SK-N-SH (cell line): ENCODE results near the gene CTRB1. TPM values are rescaled to one million over a fixed set of nuclear protein-coding genes. Genes with fewer than 3 reads are reported as not detected.

Experiments
- CTCF ChIA-PET: fragments of 300-600, 350-600 bp; formaldehyde crosslinking; extraction: SDS; loops from one replicate; lab custom pipeline; 2021; lab: Yijun Ruan, JAX
- POLR2A ChIA-PET: fragments of 350-600 bp; sonication (Branson Sonifier 250); formaldehyde crosslinking; extraction: SDS; loops from one replicate; lab custom pipeline; 2020; ENCODE audit warnings: antibody characterized with exemption, inconsistent platforms; lab: Yijun Ruan, JAX
- DNase-seq: peaks from one replicate; pipeline ENCODE4 v3.0.0; 2012
- H2AFZ ChIP-seq: fragments of 200-600 bp; sonication (generic); 2 replicates; pipeline ENCODE4 v1.8.1; 2016; ENCODE audit warnings: antibody characterized with exemption, mild to moderate bottlenecking, low read depth
- H3F3A ChIP-seq: fragments of 200-600 bp; sonication (generic); replicated peaks from 2 replicates; pipeline ENCODE3; 2016; ENCODE audit warnings: antibody characterized with exemption, mild to moderate bottlenecking; ENCODE audit not compliant: insufficient read depth
- H3K27ac ChIP-seq, 2 experiments: fragments of 200-500 bp in 1 of 2; fragments of 200-600 bp in 1 of 2; sonication (Bioruptor generic) in 1 of 2; sonication (generic), shearing (Covaris generic) in 1 of 2; 2 replicates each; pipeline versions ENCODE4 v1.5.1 to v1.6.1; 2014 to 2016; ENCODE audit warnings: low read depth in 2 of 2, inconsistent platforms in 1 of 2, low read length in 1 of 2, mild to moderate bottlenecking in 1 of 2, mixed read lengths in 1 of 2
- H3K27me3 ChIP-seq: fragments of 200-600 bp; sonication (generic), shearing (Covaris generic); 2 replicates; pipeline ENCODE4 v1.6.1; 2016; ENCODE audit warnings: mixed run types; ENCODE audit not compliant: insufficient read depth
- H3K36me3 ChIP-seq, 2 experiments: fragments of 200-500 bp in 1 of 2; fragments of 200-600 bp in 1 of 2; sonication (Bioruptor generic) in 1 of 2; sonication (generic) in 1 of 2; replicated peaks in 1 of 2; 2 replicates each; pipeline versions ENCODE3 to v1.5.1; 2014 to 2016; ENCODE audit warnings: low read length in 1 of 2, mild to moderate bottlenecking in 1 of 2; ENCODE audit not compliant: insufficient read depth in 2 of 2, control insufficient read depth in 1 of 2
- H3K4me1 ChIP-seq, 2 experiments: fragments of 200-500 bp in 1 of 2; fragments of 200-600 bp in 1 of 2; sonication (Bioruptor generic) in 1 of 2; sonication (generic), shearing (Covaris generic) in 1 of 2; 2 replicates each; pipeline versions ENCODE4 v1.5.1 to v1.6.1; 2014 to 2016; ENCODE audit warnings: low read depth in 1 of 2, low read length in 1 of 2, mixed run types in 1 of 2; ENCODE audit not compliant: insufficient read depth in 2 of 2, control insufficient read depth in 1 of 2
- H3K4me2 ChIP-seq: fragments of 200-600 bp; sonication (generic), shearing (Covaris generic); 2 replicates; pipeline ENCODE4 v1.6.1; 2017; ENCODE audit warnings: mixed run types
- H3K4me3 ChIP-seq, 2 experiments: fragments of 200-500 bp in 1 of 2; fragments of 200-600 bp in 1 of 2; sonication (Bioruptor generic) in 1 of 2; sonication (generic), shearing (Covaris generic) in 1 of 2; 2 replicates each; pipeline versions ENCODE4 v1.5.1 to v1.8.1; 2014 to 2016; ENCODE audit warnings: low read depth in 2 of 2, inconsistent platforms in 1 of 2, low read length in 1 of 2, mild to moderate bottlenecking in 1 of 2, mixed read lengths in 1 of 2, moderate library complexity in 1 of 2
- H3K79me2 ChIP-seq: fragments of 200-600 bp; sonication (generic); 2 replicates; pipeline ENCODE4 v1.8.1; 2017; ENCODE audit warnings: mild to moderate bottlenecking; ENCODE audit not compliant: insufficient read depth
- H3K9ac ChIP-seq: fragments of 200-600 bp; sonication (generic); 2 replicates; pipeline ENCODE4 v1.6.1; 2017; ENCODE audit warnings: mixed run types
- H3K9me2 ChIP-seq: fragments of 200-600 bp; sonication (generic); 2 replicates; pipeline ENCODE4 v1.6.1; 2017; ENCODE audit warnings: mixed run types
- H3K9me3 ChIP-seq: fragments of 200-600 bp; sonication (generic); 2 replicates; pipeline ENCODE4 v1.6.1; 2017; ENCODE audit warnings: mixed run types, mild to moderate bottlenecking, moderate library complexity
- H4K20me1 ChIP-seq: fragments of 200-600 bp; sonication (generic); 2 replicates; pipeline ENCODE4 v1.6.1; 2017; ENCODE audit warnings: mild to moderate bottlenecking, mixed run types; ENCODE audit not compliant: insufficient read depth
- CHD2 ChIP-seq: fragments of 150-350 bp; IDR thresholded peaks from 2 replicates; pipeline ENCODE4 v1.6.1; 2018; ENCODE audit warnings: low read length; ENCODE audit not compliant: partially characterized antibody
- CTCF ChIP-seq: fragments of 200-600 bp; sonication (generic); IDR thresholded peaks from 2 replicates; pipeline ENCODE4 v1.6.1; 2017; ENCODE audit warnings: antibody characterized with exemption, mild to moderate bottlenecking, moderate library complexity
- ELF1 ChIP-seq: IDR thresholded peaks from 2 replicates; pipeline ENCODE4 v1.4.0; 2012
- EZH2phosphoT487 ChIP-seq: fragments of 200-600 bp; sonication (generic); IDR thresholded peaks from 2 replicates; pipeline ENCODE4 v1.6.1; 2017; ENCODE audit warnings: low read depth, mixed run types, mild to moderate bottlenecking, antibody characterized with exemption, moderate library complexity, borderline replicate concordance
- GABPA ChIP-seq: IDR thresholded peaks from 2 replicates; pipeline ENCODE4 v1.4.0; 2012; ENCODE audit warnings: low read depth, mild to moderate bottlenecking
- MAX ChIP-seq: IDR thresholded peaks from 2 replicates; pipeline ENCODE4 v1.4.0; 2012; ENCODE audit warnings: low read depth
- MXI1 ChIP-seq: IDR thresholded peaks from 2 replicates; pipeline ENCODE4 v1.6.1; 2012; ENCODE audit warnings: mild to moderate bottlenecking, low read depth, low read length, improper control_type of control experiment
- NRF1 ChIP-seq: IDR thresholded peaks from 2 replicates; pipeline ENCODE4 v1.6.1; 2012; ENCODE audit warnings: low read depth, mild to moderate bottlenecking, low read length
- POLR2AphosphoS5 ChIP-seq: IDR thresholded peaks from 2 replicates; pipeline ENCODE4 v1.6.1; 2012; ENCODE audit warnings: low read depth, low read length
- RAD21 ChIP-seq: IDR thresholded peaks from 2 replicates; pipeline ENCODE4 v1.6.1; 2012; ENCODE audit warnings: mild to moderate bottlenecking, low read length
- RFX5 ChIP-seq: IDR thresholded peaks from 2 replicates; pipeline ENCODE4 v1.6.1; 2012; ENCODE audit warnings: mild to moderate bottlenecking, improper control_type of control experiment, low read length
- RXRA ChIP-seq: IDR thresholded peaks from 2 replicates; pipeline ENCODE4 v1.4.0; 2012; ENCODE audit warnings: low read depth, mild to moderate bottlenecking, borderline replicate concordance
- WGBS: methylation state at CpG from one replicate; pipeline ENCODE4 v1.1.6; 2017; ENCODE audit warnings: low lambda C conversion rate; 5-methylcytosine and 5-hydroxymethylcytosine counted together
- polyA plus RNA-seq, 3 experiments: library from polyadenylated mRNA; depleted of rRNA; stranded (reverse); fragments of >200 nt; gene quantifications; 2 replicates each; pipeline ENCODE4 v1.2.3, GENCODE V29; 2012
- TF ChIP-seq, protein P1 (sequence below): fragments of 150-350 bp; IDR thresholded peaks from 2 replicates; pipeline ENCODE4 v1.6.1; 2017; ENCODE audit warnings: antibody characterized with exemption, low read length, low read depth, borderline replicate concordance

The CTRB1 gene
- polyA plus RNA-seq, 1 of the 3 experiments (the other 2 are of a cell fraction) = not detected

- Histone ChIP-seq H3K9ac (no peak overlapping the region), H3K27me3 (no peaks in the 10 kb centered on the region), H3K27ac (no peak overlapping the region), H3K36me3 (peaks cover 28 to 30% of the 10 kb centered on the region in 2 experiments), H4K20me1 (peaks cover 43% of the 10 kb centered on the region), H2AFZ (no peak overlapping the region), H3K4me2 (no peak overlapping the region), H3K4me1 (peaks cover 0 to 2% of the 10 kb centered on the region in 2 experiments; a peak in 1 of 4 replicates), H3K4me3 (no peak overlapping the region), H3K9me2 (no peaks in the 10 kb centered on the region), H3F3A (peaks cover 25% of the 10 kb centered on the region), H3K9me3 (no peaks in the 10 kb centered on the region), H3K79me2 (peaks cover 17% of the 10 kb centered on the region; the same call in 1 of the 2 replicates)
- DNase-seq = no peak
- TF ChIP-seq RFX5 = no peak
- no peak for TF ChIP-seq RXRA
- TF ChIP-seq ELF1 = no peak
- TF ChIP-seq, protein P1, sequence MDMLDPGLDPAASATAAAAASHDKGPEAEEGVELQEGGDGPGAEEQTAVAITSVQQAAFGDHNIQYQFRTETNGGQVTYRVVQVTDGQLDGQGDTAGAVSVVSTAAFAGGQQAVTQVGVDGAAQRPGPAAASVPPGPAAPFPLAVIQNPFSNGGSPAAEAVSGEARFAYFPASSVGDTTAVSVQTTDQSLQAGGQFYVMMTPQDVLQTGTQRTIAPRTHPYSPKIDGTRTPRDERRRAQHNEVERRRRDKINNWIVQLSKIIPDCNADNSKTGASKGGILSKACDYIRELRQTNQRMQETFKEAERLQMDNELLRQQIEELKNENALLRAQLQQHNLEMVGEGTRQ = no peak
- no peak for TF ChIP-seq NRF1
- CTCF ChIA-PET = interaction anchor here (0.7 to 3.8 kb wide), 3 partner anchors 26 to 187 kb away, joined by 3 to 18 read pairs (median 3); no protein-coding TSS in a partner anchor
- 66% methylated on average over 24 of the region's 26 CpGs for WGBS
- POLR2A ChIA-PET = no interaction called here
These were observed 7.1 kb downstream of the CTRB1 start for GRCh38 chr16:75225678-75226515.

GRCh38 chr16:75226550-75227360 is 8.0 kb downstream of the CTRB1 start:
- H3K36me3 ChIP-seq = peaks cover 35 to 36% of the 10 kb centered on the region in 2 experiments
- no peak overlapping the region for H3K27ac ChIP-seq
- H3K4me3 ChIP-seq = no peak overlapping the region
- TF ChIP-seq CTCF (0 out of 2 replicates have a peak, but pooled peaks have one; percentile 7), MAX (no peak), EZH2phosphoT487 (no peak), MXI1 (no peak), GABPA (no peak), POLR2AphosphoS5 (0 out of 2 replicates have a peak, but pooled peaks have one; percentile 8), CHD2 (no peak), RAD21 (no peak), RFX5 (no peak)
- 81% methylated on average over 11 of the region's 22 CpGs for WGBS
- no peaks in the 10 kb centered on the region for H3K27me3 ChIP-seq
- no peak overlapping the region for H2AFZ ChIP-seq
- H3K9me2 ChIP-seq = no peaks in the 10 kb centered on the region
- H3K9me3 ChIP-seq = no peaks in the 10 kb centered on the region
- no peak overlapping the region for H3K4me2 ChIP-seq
- ChIA-PET POLR2A (no interaction called here), CTCF (interaction anchor here (0.7 to 3.8 kb wide), 4 partner anchors 27 to 186 kb away, joined by 3 to 18 read pairs (median 4); no protein-coding TSS in a partner anchor)
- peaks cover 26% of the 10 kb centered on the region for H3K79me2 ChIP-seq
- H3K9ac ChIP-seq = no peak overlapping the region
- no peak for DNase-seq
- H4K20me1 ChIP-seq = peaks cover 52% of the 10 kb centered on the region
- H3F3A ChIP-seq = peaks cover 31% of the 10 kb centered on the region
- peaks cover 0 to 2% of the 10 kb centered on the region in 2 experiments; a peak in 1 of 4 replicates for H3K4me1 ChIP-seq
